H9 (cell line): ENCODE measurements around the gene C2orf80. TPM values are rescaled to one million over a fixed set of nuclear protein-coding genes. Genes with fewer than 3 reads are reported as not detected.

Experiments
- DNase-seq: peaks from one replicate; pipeline ENCODE4 v3.0.0-alpha.2; 2017
- H2AFZ ChIP-seq: one replicate; pipeline ENCODE4 v1.6.1; 2013; ENCODE audit warnings: mild to moderate bottlenecking, low read length, control low read depth, moderate library complexity
- H2AK5ac ChIP-seq: 2 replicates; pipeline ENCODE4 v1.6.1; 2013; ENCODE audit warnings: low read length, control low read depth, mixed read lengths; ENCODE audit not compliant: insufficient read length
- H2BK120ac ChIP-seq: one replicate; pipeline ENCODE4 v1.6.1; 2013; ENCODE audit warnings: low read depth, mild to moderate bottlenecking, low read length, control low read depth, inconsistent platforms; ENCODE audit not compliant: poor library complexity, severe bottlenecking
- H2BK12ac ChIP-seq: 2 replicates; pipeline ENCODE4 v1.6.1; 2013; ENCODE audit warnings: low read length, control low read depth, mixed read lengths, low read depth; ENCODE audit not compliant: insufficient read length
- H2BK15ac ChIP-seq: 2 replicates; pipeline ENCODE4 v1.6.1; 2013; ENCODE audit warnings: low read depth, low read length, control low read depth
- H2BK20ac ChIP-seq: one replicate; pipeline ENCODE4 v1.6.1; 2013; ENCODE audit warnings: low read depth, mild to moderate bottlenecking, low read length, control low read depth, inconsistent platforms; ENCODE audit not compliant: poor library complexity, severe bottlenecking
- H2BK5ac ChIP-seq: 2 replicates; pipeline ENCODE4 v1.6.1; 2013; ENCODE audit warnings: low read length, control low read depth, mixed read lengths; ENCODE audit not compliant: insufficient read length
- H3K14ac ChIP-seq: 2 replicates; pipeline ENCODE4 v1.6.1; 2013; ENCODE audit warnings: low read length, control low read depth; ENCODE audit not compliant: insufficient read depth
- H3K18ac ChIP-seq: 2 replicates; pipeline ENCODE4 v1.6.1; 2013; ENCODE audit warnings: low read depth, mild to moderate bottlenecking, mixed read lengths, low read length, control low read depth; ENCODE audit not compliant: insufficient read length
- H3K23ac ChIP-seq: 2 replicates; pipeline ENCODE4 v1.6.1; 2013; ENCODE audit warnings: low read length, control low read depth, mixed read lengths, low read depth; ENCODE audit not compliant: insufficient read length
- H3K23me2 ChIP-seq: 2 replicates; pipeline ENCODE4 v1.6.1; 2013; ENCODE audit warnings: low read depth, mild to moderate bottlenecking, mixed read lengths, low read length, control low read depth; ENCODE audit not compliant: insufficient read length, poor library complexity, severe bottlenecking
- H3K27ac ChIP-seq: 2 replicates; pipeline ENCODE4 v1.5.1; 2013; ENCODE audit warnings: low read length, control low read depth, mixed read lengths, low read depth; ENCODE audit not compliant: insufficient read length
- H3K27me3 ChIP-seq: 2 replicates; pipeline ENCODE4 v1.6.1; 2013; ENCODE audit warnings: low read length, control low read depth, inconsistent platforms; ENCODE audit not compliant: insufficient read depth
- H3K4ac ChIP-seq: 2 replicates; pipeline ENCODE4 v1.6.1; 2013; ENCODE audit warnings: low read depth, mild to moderate bottlenecking, control low read depth, inconsistent platforms, low read length, moderate library complexity
- H3K4me1 ChIP-seq: 2 replicates; pipeline ENCODE4 v1.6.1; 2013; ENCODE audit warnings: low read length, control low read depth, inconsistent platforms; ENCODE audit not compliant: insufficient read depth
- H3K4me2 ChIP-seq: 2 replicates; pipeline ENCODE4 v1.6.1; 2013; ENCODE audit warnings: low read length, control low read depth, mixed read lengths; ENCODE audit not compliant: insufficient read length, insufficient read depth
- H3K56ac ChIP-seq: 2 replicates; pipeline ENCODE4 v1.6.1; 2013; ENCODE audit warnings: low read depth, mild to moderate bottlenecking, mixed read lengths, low read length, control low read depth; ENCODE audit not compliant: insufficient read length
- H3K79me1 ChIP-seq: 2 replicates; pipeline ENCODE4 v1.6.1; 2013; ENCODE audit warnings: low read depth, mild to moderate bottlenecking, moderate library complexity, low read length, control low read depth, inconsistent platforms; ENCODE audit not compliant: insufficient read depth, poor library complexity, severe bottlenecking
- H3K79me2 ChIP-seq: 2 replicates; pipeline ENCODE4 v1.6.1; 2013; ENCODE audit warnings: low read length, control low read depth, inconsistent platforms; ENCODE audit not compliant: insufficient read depth
- H3K9ac ChIP-seq: 2 replicates; pipeline ENCODE4 v1.6.1; 2013; ENCODE audit warnings: low read length, control low read depth, mixed read lengths; ENCODE audit not compliant: insufficient read length; ENCODE audit errors: extremely low read depth
- H3K9me3 ChIP-seq: one replicate; pipeline ENCODE4 v1.6.1; 2013; ENCODE audit warnings: low read depth, low read length, inconsistent platforms; ENCODE audit not compliant: control insufficient read depth
- H3T11ph ChIP-seq: one replicate; pipeline ENCODE4 v1.6.1; 2013; ENCODE audit warnings: mild to moderate bottlenecking, low read length, control low read depth, inconsistent platforms
- H4K20me1 ChIP-seq: one replicate; pipeline ENCODE4 v1.6.1; 2013; ENCODE audit not compliant: control insufficient read depth, insufficient read length, insufficient read depth
- H4K5ac ChIP-seq: 2 replicates; pipeline ENCODE4 v1.6.1; 2013; ENCODE audit warnings: low read depth, mild to moderate bottlenecking, mixed read lengths, low read length, control low read depth; ENCODE audit not compliant: insufficient read length
- H4K8ac ChIP-seq: replicated peaks from 2 replicates; pipeline ENCODE4 v1.6.1; 2013; ENCODE audit warnings: low read length, control low read depth, mixed read lengths, low read depth; ENCODE audit not compliant: insufficient read length
- H4K91ac ChIP-seq: 2 replicates; pipeline ENCODE4 v1.6.1; 2013; ENCODE audit warnings: low read depth, mild to moderate bottlenecking, moderate library complexity, mixed read lengths, low read length, control low read depth; ENCODE audit not compliant: insufficient read length
- H3K27ac Mint-ChIP-seq, 3 experiments: 2 replicates in 2 of 3; 3 replicates in 1 of 3; pipeline ENCODE4 v1.8.0; 2020 to 2021; ENCODE audit warnings: mixed read lengths in 3 of 3, mild to moderate bottlenecking in 1 of 3, moderate library complexity in 1 of 3
- H3K27me3 Mint-ChIP-seq: 2 replicates; pipeline ENCODE4 v1.8.0; 2021; ENCODE audit warnings: low read depth, mild to moderate bottlenecking, moderate library complexity, mixed read lengths
- H3K36me3 Mint-ChIP-seq, 3 experiments: 2 replicates in 2 of 3; 3 replicates in 1 of 3; pipeline ENCODE4 v1.8.0; 2020 to 2021; ENCODE audit warnings: low read depth in 3 of 3, mixed read lengths in 3 of 3; ENCODE audit not compliant: insufficient read depth in 1 of 3
- H3K4me1 Mint-ChIP-seq, 2 experiments: 2 replicates each; pipeline ENCODE4 v1.8.0; 2020; ENCODE audit warnings: mixed read lengths in 2 of 2
- H3K4me3 Mint-ChIP-seq, 2 experiments: 2 replicates in 1 of 2; 3 replicates in 1 of 2; pipeline ENCODE4 v1.8.0; 2020 to 2021; ENCODE audit warnings: mild to moderate bottlenecking in 2 of 2, mixed read lengths in 2 of 2, moderate library complexity in 1 of 2
- H3K9me3 Mint-ChIP-seq, 2 experiments: 2 replicates in 1 of 2; 3 replicates in 1 of 2; pipeline ENCODE4 v1.8.0; 2020; ENCODE audit warnings: mild to moderate bottlenecking in 2 of 2, mixed read lengths in 2 of 2, moderate library complexity in 1 of 2
- CTCF ChIP-seq: fragments of 200-600 bp; sonication (generic); conservative IDR thresholded peaks from 3 replicates; pipeline ENCODE4 v1.8.0; 2021; ENCODE audit warnings: antibody characterized with exemption, mild to moderate bottlenecking
- WGBS: extraction: QIAGEN DNeasy Blood & Tissue Kit; methylation state at CpG from one replicate; pipeline ENCODE4 v1.1.7; 2013; ENCODE audit warnings: missing lambda C conversion rate, low lambda C conversion rate, mixed read lengths; ENCODE audit not compliant: insufficient read length; ENCODE audit errors: extremely low coverage; 5-methylcytosine and 5-hydroxymethylcytosine counted together
- total RNA-seq: library from RNA; stranded (reverse); gene quantifications from 2 replicates; pipeline ENCODE4 v1.2.1, GENCODE V29; 2021

Gene C2orf80
- total RNA-seq, 1 experiment from 2014 or later, result not detected

GRCh38 chr2:208175069-208175839 is 14.6 kb downstream of the C2orf80 start:
- peak; percentile 90 for TF ChIP-seq CTCF
- no peak overlapping the region for H3K23ac ChIP-seq
- peak overlapping the region in 1 of 3 experiments; percentile 59; a peak in 1 of 7 replicates for H3K27ac Mint-ChIP-seq
- no peak overlapping the region for H2BK5ac ChIP-seq
- peak; percentile 80 for DNase-seq
- peaks cover 2 to 18% of the 10 kb centered on the region in 2 experiments; a peak in 3 of 4 replicates for H3K4me1 Mint-ChIP-seq
- no peak overlapping the region; a peak in 1 of 5 replicates for H3K4me3 Mint-ChIP-seq
- H2BK12ac ChIP-seq, result no peak overlapping the region
- no peaks in the 10 kb centered on the region for H3K4me1 ChIP-seq
- no peaks in the 10 kb centered on the region for H3K79me2 ChIP-seq
- no peaks in the 10 kb centered on the region for H4K20me1 ChIP-seq
- no peak overlapping the region for H3K18ac ChIP-seq
- H3K56ac ChIP-seq, result no peak overlapping the region
- H3K9me3 ChIP-seq, result no peaks in the 10 kb centered on the region
- no peaks in the 10 kb centered on the region for H3K36me3 Mint-ChIP-seq
- H3K27ac ChIP-seq, result no peak overlapping the region
- no CpG with 5 or more reads among the region's 21 CpGs for WGBS
- H3K23me2 ChIP-seq, result no peaks in the 10 kb centered on the region
- H4K8ac ChIP-seq, result no peak overlapping the region
- no peak overlapping the region for H3K4ac ChIP-seq
- H2BK15ac ChIP-seq, result no peak overlapping the region
- H4K5ac ChIP-seq, result no peak overlapping the region
- no peaks in the 10 kb centered on the region; the same call in 1 of the 2 replicates for H3K27me3 Mint-ChIP-seq
- H3K4me2 ChIP-seq, result no peak overlapping the region
- H2BK120ac ChIP-seq, result no peak overlapping the region
- no peak overlapping the region for H3T11ph ChIP-seq
- H4K91ac ChIP-seq, result no peak overlapping the region
- no peak overlapping the region for H3K9ac ChIP-seq
- no peak overlapping the region for H2AK5ac ChIP-seq
- no peak overlapping the region for H2BK20ac ChIP-seq
- no peaks in the 10 kb centered on the region for H3K9me3 Mint-ChIP-seq
- no peak overlapping the region for H2AFZ ChIP-seq
- H3K14ac ChIP-seq, result no peak overlapping the region
- H3K27me3 ChIP-seq, result no peaks in the 10 kb centered on the region
- no peaks in the 10 kb centered on the region for H3K79me1 ChIP-seq
